HG02885 (cell line): ENCODE results near the gene CDC27.
A peak's percentile ranks its signal among the peaks of the same experiment; 100 is the strongest.
"Not testable (repeated sequence)": the region's sequence is repeated elsewhere in the genome, so short reads cannot be mapped to it uniquely, and the experiment has no call there.

Experiments
- ATAC-seq: cut with Tn5 transposase; IDR thresholded peaks from one replicate; pipeline ENCODE4 v1.9.1; 2021; ENCODE audit warnings: mild to moderate bottlenecking; ENCODE audit not compliant: unreplicated experiment, poor library complexity

Gene CDC27, protein sequence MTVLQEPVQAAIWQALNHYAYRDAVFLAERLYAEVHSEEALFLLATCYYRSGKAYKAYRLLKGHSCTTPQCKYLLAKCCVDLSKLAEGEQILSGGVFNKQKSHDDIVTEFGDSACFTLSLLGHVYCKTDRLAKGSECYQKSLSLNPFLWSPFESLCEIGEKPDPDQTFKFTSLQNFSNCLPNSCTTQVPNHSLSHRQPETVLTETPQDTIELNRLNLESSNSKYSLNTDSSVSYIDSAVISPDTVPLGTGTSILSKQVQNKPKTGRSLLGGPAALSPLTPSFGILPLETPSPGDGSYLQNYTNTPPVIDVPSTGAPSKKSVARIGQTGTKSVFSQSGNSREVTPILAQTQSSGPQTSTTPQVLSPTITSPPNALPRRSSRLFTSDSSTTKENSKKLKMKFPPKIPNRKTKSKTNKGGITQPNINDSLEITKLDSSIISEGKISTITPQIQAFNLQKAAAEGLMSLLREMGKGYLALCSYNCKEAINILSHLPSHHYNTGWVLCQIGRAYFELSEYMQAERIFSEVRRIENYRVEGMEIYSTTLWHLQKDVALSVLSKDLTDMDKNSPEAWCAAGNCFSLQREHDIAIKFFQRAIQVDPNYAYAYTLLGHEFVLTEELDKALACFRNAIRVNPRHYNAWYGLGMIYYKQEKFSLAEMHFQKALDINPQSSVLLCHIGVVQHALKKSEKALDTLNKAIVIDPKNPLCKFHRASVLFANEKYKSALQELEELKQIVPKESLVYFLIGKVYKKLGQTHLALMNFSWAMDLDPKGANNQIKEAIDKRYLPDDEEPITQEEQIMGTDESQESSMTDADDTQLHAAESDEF

GRCh38 chr17:47188876-47189731 is at the start of gene CDC27:
Gene CDC27, minus strand, starts transcription at chr17:47189295. Its CDS starts 123 bp downstream, at chr17:47189172.
- peak; percentile 92 for ATAC-seq

DNA sequence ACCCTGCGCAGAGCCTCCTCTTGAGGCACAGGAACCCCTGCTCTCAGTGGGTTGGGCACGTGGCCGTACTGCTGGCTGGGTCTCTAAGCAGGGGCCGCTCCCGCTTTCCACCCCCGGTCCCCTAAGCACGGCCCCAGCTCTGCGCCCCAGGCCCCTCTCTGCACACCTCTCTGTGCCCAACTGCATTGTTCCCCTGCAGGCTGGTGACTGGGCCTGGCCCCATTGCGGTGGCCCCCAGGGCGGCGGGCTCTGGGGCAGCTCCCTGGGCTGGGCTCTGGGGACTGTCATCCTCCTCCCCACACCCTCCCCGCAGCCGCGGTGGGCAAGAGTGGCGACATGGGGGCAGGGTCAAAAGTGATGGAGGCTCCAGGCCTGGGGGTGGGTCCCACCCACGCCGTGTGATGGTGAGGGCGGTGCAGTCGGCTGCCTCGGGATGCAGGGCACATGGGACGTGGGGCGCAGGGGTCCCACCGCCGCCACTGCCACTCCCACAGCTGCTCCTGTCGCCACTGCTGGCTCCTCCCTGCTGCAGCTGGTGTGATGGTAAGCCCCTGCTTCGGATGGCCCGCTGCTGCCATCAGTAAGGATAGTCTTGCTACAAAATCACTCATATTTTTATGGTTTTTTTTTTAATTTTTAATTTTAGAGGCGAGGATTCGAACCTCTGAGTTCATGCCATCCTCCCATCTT is 49.4 kb upstream of the CDC27 start:
- no peak for ATAC-seq

DNA sequence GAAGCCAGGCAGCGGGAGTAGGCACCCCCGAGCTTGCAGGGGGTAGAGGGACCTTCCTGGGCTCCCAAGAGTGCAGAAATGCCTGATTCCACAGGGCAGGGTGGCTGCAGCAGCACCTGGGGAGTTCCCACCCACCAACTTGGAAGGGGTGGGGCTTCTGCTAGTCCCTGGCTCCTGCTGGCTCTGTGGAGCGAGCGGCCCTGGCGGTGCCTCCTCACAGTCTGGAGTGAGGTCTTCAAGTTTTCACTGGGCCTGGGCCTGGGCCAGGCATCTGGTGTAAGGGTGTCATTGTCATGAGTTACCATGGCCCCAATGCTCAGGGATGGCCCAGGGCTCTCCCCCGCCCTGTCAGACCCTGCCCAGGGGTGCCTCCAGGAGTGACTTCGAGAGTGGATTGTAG is 48.7 kb upstream of the CDC27 start:
- no peak for ATAC-seq

GRCh38 chr17:47235923-47236322 is 46.8 kb upstream of the CDC27 start:
- ATAC-seq, result no peak

DNA sequence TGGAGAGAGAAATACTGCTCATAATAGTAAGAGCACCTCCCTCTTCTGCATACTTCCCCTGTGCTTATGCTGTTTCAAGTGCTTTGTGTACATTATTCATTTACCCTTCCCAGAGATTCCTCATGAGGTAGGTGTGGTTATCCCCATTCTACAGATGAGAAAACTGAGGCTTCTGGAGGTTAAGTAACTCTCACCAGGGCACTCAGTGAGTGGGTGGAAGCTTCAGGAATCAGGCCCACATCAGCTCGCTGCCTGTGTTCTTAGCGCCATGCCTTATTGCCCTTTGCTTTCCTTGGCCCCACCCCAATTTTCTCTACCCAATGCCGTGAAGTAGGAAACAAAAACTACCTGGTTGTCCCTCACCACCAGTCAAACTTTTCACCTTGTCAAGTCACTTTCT is 46.4 kb upstream of the CDC27 start:
- ATAC-seq, result no peak

GRCh38 chr17:47232465-47232864 is 43.4 kb upstream of the CDC27 start:
- no peak for ATAC-seq

- ATAC-seq, result no peak
Measured at GRCh38 chr17:47231866-47232265, 42.8 kb upstream of the CDC27 start.

GRCh38 chr17:47231334-47231733 is 42.2 kb upstream of the CDC27 start:
- ATAC-seq, result no peak

GRCh38 chr17:47230864-47231263 is 41.8 kb upstream of the CDC27 start:
- ATAC-seq, result no peak

DNA sequence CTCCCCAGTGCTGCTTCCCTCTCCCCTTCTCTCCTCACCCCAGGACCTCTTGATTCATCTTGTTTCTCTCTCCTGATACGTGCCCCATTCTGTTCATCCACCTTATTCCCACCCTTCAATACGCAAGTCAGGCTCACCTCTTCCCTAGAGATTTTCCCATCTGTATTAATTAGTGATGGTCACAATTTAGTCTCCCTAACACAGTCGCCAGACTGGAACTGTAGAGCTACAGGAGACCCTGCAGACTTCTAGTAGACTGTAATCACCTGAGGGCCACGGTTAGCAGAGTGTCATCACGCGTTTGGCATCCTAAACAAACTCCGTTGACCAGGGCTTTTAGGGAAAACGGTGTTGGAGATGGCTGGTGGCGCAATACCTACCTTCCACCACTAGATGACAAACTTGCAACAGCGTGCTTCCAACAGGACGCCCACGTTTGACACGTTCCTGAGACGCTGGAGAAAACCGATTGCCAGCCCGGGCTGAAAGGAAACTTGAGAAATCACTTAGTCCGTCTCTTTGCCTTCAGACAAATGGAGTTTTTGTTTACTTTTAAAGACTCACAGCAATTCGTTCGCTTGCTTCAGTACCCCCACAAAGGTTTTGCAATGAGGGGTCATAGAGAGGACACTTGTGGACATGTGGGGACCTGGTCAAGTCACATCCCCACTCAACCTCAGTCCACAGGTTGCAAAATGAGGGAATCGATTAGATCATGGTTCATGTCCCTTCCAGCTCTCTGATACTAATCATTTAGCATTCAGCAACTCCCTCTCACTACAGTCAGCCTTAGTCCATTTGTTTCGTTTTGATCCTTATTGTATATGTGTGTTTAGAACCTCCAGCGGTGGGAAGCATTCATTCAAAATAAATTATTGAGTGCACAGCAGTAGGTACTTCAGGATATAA is 40.7 kb upstream of the CDC27 start:
- peak; percentile 64 for ATAC-seq

DNA sequence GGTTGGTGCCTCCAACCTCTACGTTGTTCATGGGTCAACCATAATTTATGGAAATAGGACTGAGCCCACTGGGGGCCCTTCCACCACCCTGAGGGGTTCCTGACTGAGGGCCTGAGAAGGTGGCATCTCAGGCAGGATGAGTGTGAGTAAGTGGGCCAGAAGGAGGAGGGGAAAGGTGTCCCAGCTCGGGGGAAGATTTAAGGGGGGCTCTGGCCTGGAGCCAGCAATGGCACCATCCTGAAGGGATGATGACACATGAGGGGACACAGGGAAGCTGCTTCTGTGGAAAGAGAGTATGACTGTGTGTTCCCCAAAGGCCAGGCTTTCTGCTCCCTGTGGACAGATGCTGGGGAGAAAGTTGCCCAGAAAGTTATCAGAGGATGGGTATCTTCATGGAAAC is 38.8 kb upstream of the CDC27 start:
- no peak for ATAC-seq

DNA sequence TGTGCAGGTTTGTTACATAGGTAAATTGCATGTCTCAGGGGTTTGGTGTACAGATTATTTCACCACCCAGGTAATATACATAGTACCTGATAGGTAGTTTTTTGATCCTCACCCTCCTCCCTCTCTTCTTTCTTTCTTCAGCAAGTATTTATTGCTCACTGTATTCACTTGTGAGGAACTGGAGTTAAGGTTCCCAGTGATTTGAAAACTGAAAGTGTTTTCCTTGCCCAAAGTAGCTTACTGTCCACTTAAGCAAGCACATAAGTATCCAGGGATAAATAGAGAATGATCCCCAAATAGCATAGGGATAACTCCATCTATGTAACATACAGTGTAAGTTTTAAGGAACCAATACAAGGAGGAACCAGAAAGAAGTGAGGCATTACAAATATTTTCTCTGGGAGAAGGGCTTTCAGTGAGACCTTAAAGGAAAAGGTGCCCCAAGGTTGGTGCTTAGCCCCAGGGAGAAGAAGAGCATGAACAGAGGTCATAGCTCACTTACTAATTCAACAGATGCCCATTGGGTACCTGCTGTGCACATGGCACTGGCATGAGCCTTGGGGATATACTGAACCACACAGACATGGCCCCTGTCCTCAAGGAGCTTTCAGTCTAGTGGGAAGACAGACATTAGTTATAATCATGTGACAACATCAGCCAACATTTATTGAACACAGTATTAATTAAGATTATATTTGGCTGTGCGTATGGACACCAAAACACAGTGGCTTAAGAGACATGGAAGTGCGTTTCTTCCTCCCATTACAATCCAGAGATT is 37.0 kb upstream of the CDC27 start:
- ATAC-seq, result no peak

DNA sequence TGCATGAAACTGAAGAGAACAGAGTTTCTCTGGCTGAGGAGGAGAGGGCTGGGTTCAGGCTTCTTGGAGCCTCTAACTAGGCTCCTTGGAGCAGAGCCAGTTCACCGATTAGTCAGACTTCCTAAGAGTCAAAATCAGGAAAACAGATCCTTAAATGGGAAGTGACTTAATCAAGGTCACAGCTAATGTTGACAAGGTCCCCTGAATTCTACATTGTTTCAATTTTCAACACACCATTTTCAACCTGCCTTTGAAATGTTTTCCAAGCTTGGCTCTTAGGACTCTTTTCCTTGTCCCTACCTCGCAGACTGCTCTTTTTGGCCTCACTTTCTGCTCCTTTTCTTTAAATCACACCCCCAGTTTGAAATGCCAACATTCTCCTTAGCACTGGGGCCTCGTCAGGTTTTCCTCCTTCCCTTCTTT is 36.4 kb upstream of the CDC27 start:
- ATAC-seq, result no peak

- ATAC-seq, result no peak
Measured at GRCh38 chr17:47224966-47225365, 35.9 kb upstream of the CDC27 start.

DNA sequence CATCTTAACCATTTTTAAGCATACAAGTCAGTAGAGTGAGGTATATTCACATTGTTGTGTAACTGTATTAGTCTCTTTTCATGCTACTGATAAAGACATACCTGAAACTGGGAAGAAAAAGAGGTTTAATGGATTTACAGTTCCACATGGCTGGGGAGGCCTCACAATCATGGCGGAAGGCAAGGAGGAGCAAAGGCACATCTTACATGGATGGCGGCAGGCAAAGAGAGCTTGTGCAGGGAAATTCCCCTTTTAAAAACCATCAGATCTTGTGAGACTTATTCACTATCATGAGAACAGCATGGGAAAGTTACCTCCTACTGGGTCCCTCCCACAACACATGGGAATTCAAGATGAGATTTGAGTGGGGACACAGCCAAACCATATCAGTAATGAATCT is 35.0 kb upstream of the CDC27 start:
- ATAC-seq, result not testable (repeated sequence)

- no peak for ATAC-seq
Measured at GRCh38 chr17:47223460-47223859, 34.4 kb upstream of the CDC27 start.

DNA sequence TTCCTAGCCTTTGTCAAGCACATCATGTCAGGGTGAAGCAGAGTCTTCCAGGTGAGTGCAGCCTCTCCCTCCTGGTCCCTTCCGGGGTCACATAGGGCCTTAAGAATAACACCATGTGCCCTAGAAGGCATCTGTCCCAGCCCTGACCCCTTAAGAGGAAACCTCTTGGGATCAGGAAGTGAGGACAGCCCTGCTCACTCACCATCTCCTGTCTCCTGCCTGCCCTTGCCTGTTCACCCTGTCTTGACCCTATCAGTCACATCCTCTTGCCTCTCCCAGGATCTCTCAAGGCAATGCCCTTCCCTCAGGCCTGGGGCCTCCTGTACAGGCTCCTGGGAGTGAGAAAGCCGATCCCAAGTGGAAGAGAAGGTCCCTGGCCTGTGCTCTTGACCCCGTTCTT is 33.9 kb upstream of the CDC27 start:
- ATAC-seq, result no peak

DNA sequence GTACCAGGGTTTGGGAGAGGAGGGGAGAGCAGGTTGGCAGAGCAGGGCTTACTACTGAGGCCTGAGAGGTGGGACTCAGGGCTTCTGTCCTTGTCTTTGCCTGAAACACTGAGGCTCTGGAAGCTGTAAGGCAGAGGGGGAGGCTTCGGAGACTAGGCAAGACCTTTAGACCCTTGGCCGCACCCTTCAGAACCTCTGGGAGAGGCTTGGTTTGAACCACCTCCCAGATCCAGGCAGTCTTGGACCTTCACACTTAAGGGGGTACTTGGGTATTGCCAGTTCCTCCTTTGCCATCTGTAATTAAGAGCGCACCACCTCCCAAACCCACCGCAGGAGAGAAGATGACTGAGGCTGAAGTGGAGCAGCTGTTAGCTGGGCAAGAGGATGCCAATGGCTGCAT is 33.0 kb upstream of the CDC27 start:
- no peak for ATAC-seq
